MM.1S (cell line): ENCODE data around the gene SELENON.

Source experiments
- EZH2phosphoT487 ChIP-seq: fragments of 300-600 bp; sonication (generic); IDR thresholded peaks from 2 replicates; pipeline ENCODE4 v1.6.1; 2018; ENCODE audit warnings: antibody characterized with exemption, low read length
- TF ChIP-seq, protein P1 (sequence below): fragments of 300-600 bp; sonication (generic); IDR thresholded peaks from 2 replicates; pipeline ENCODE4 v1.5.1; 2016; ENCODE audit warnings: antibody characterized with exemption, low read length, mixed read lengths

DNA sequence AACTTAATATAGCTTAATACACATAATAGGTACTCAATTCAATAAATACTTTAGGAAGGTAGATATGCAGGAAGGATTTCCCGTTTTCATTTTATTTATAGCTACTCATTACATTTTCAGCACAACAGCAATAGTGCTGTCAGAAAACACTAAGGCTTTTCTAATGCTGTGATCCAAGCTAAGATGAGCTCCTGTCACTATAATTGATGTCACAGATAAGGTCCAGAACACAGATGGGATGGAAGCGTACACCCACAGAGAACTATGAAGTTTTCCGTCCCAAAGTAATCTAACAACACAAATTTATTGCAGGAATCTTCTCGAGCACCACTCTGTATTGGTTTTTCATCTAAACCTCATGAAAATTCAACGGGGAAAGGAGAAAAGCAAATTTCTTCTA lies 45.7 kb downstream of the SELENON start:
- TF ChIP-seq, protein P1, sequence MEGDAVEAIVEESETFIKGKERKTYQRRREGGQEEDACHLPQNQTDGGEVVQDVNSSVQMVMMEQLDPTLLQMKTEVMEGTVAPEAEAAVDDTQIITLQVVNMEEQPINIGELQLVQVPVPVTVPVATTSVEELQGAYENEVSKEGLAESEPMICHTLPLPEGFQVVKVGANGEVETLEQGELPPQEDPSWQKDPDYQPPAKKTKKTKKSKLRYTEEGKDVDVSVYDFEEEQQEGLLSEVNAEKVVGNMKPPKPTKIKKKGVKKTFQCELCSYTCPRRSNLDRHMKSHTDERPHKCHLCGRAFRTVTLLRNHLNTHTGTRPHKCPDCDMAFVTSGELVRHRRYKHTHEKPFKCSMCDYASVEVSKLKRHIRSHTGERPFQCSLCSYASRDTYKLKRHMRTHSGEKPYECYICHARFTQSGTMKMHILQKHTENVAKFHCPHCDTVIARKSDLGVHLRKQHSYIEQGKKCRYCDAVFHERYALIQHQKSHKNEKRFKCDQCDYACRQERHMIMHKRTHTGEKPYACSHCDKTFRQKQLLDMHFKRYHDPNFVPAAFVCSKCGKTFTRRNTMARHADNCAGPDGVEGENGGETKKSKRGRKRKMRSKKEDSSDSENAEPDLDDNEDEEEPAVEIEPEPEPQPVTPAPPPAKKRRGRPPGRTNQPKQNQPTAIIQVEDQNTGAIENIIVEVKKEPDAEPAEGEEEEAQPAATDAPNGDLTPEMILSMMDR, result no peak
- TF ChIP-seq EZH2phosphoT487, result no peak
